Activated T-cell treated with anti-CD3 and anti-CD28 coated beads for 1 hour (primary cell): ENCODE data around the gene C10orf67.
"Not testable (repeated sequence)": the region's sequence is repeated elsewhere in the genome, so short reads cannot be mapped to it uniquely, and the experiment has no call there.

Experiments used
- DNase-seq: peaks from one replicate; pipeline ENCODE4 v3.0.0-alpha.2; 2020; ENCODE audit warnings: low read depth

Gene C10orf67

DNA sequence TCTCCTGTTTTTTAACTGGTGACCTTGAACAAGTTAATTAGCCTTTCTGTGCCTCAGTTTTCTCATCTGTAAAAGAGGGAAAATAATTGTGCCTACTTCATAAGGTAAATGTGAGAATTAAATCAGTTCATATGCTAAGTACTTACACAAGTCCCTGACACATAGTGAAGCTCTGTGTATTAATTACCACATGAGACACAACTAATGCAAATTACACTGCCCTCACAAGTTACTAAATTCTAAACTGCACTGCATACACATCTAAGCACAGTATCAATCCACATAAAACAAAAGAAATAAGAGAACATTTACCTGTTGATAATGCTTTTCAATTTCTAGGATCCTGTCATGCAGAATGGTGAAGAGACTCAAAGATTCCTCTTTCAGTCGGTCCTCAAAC, 22.5 kb downstream of the C10orf67 start:
- no peak for DNase-seq

DNA sequence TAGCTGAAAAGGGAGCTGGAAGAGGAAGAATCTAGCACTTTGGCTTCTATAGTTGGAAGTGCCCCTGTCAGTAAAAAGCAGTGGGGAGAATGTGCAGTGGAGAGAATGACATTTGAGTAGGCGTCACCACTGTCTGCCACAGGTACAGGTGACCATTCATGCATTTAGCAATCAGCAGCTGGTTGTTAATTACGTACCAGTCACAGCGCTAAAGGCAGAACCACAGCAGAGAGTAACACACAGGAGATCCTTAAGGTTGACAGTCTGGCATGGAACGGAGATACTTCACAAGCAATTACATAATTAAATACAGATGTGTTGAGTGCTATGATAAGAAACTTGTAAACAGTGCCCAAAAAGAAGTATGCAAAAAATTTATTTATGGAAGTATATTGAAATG, 24.8 kb downstream of the C10orf67 start:
- DNase-seq: no peak

DNA sequence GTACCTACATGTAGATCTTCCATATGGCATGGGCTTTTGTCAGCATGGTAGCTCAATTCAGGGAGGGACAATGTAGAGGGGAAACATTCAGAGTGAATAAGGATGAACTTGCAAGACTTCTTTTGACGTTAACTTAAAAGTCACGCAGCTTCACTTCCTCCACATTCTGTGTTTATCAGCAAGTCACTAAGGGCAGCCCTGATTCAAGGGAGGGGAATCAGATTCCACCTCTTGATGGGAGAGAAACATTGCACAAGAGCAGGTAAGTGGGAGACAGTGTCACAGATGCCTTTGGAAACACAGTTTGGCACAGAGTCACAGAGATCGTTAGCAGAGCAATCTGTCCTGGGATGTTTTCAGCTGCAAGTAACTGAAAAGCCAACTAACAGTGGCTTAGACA, 26.2 kb downstream of the C10orf67 start:
- DNase-seq: no peak

DNA sequence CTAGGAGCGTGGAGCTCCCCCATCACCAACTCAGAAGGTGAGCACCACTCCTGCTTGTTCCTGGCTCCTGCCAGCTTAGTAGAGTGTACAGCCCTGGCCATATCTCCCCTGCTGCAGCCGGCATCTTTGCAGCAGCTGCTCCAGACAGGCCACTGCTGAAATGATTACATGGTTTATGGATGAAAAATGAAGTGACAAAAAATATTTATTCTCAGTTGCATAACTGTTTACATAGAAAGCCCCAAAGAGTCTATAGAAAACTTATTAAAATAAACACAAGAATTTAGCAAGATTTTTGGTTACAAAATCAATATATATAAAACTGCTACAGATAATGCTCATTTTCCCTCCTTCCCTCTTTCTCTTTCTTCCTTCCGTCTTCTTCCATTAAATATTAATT, 27.2 kb downstream of the C10orf67 start:
- no peak for DNase-seq

DNA sequence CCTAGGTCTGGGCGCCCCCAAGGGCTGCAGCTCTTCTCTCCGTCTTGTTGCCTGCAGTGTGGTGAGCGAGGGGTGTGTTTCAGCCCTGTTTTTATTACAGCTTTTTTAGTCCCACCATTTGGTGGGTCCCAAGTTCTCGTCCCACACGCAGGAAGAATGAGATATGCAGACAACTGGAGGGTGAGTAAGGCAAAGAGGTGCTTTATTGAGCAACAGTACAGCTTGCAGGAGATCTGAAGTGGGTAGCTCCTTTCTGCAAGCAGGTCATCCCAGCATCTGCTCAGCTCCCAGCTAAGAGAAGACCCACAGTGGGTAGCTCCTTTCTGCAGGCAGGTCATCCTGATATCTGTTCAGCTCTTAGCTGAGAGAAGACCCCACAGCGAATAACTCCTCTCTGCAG, 28.2 kb downstream of the C10orf67 start:
- no peak for DNase-seq

DNA sequence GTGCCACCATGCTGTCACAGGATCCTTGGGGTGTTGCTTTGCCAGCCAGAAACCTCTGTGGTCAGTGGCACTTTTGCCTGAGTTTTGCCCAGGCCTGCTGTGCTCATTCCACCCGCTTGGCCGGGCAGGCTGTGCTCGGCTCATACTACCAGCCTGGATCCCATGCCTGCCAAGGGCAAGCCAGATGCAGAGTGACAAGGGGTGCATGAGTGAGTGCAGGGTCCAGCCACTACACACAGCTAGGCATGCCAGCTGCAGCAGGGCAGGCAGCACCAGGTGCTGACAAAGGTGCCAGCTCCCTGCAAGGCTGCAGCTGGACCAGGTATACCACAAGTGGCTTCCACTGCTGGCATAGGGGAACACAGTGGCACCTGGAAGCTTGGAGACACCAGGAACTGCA, 28.6 kb downstream of the C10orf67 start:
- DNase-seq: no peak

DNA sequence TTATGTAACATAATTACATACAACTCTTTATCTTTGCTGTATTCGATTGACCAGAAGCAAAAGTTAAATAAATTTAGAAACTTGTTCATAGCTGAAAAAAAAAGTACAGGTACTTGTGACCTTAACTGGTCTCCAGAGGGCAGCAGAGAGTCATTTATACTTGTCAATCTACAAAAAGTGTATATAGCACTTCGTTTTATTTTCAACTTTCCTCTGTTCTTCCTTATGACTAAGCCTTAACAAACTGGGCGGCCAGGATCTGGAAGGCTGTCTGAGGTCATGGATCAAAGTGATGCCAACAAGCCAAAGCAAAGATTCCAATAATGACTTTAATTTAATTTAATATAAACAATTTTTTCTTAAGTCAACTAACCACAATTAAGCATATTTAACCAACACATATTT, 29.8 kb downstream of the C10orf67 start:
- peak; percentile 36 for DNase-seq

DNA sequence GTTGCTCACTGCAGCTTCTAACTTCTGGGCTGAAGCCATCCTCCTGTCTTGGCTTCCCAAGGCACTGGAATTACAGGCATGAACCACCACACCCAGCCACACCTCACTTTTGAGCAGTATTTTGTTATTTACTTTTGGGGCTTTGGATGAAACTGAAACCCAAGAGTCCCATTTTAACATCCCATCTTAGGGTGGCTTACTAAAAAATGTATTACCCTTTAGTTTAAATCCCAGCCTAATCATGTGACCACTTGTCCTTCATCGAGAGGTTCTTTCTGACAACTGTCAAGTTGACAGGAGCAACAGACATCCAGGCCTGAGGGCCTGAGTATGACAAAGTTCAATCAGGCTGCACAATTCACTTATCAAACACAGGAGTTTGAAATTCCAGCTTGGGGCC, 33.6 kb downstream of the C10orf67 start:
- no peak for DNase-seq

DNA sequence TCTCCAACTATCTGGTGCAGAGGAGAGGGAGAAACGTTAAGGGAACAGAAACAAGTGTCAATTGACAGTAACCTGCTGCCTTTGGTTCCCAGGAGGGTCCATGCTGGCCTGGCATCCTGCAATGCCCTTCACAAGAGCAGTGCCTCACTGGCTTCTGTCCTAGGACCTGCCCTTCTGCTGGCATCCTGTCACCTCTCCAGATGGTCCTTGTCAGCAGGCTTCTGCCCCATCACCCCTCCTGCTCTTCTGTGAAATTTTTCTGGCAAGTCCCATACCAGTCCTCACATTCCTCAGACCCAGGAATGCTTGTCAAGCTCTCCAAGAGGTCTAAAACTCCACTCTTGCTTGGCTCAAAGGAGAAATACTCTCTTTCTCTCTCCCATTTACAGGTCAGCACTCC, 34.2 kb downstream of the C10orf67 start:
- no peak for DNase-seq

DNA sequence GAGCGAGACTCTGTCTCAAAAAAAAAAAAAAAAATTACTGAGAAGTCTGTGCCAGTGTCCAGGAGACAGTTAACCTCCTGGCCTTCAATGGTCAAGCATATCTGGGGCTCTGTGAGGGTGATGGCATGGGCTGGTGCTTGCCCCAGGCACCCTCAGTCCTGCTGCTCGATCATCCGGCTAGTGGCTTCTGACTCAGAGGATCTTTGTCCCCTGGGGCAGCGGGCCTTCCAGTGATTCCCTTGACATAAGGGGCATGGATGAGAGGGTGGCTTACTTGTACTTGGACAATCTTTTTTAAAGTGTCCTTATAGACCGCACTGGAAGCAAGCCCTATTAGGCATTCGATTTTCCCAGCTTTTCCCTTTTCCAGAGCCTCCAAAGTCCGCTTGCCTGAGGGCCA, 44.6 kb downstream of the C10orf67 start:
- not testable (repeated sequence) for DNase-seq

DNA sequence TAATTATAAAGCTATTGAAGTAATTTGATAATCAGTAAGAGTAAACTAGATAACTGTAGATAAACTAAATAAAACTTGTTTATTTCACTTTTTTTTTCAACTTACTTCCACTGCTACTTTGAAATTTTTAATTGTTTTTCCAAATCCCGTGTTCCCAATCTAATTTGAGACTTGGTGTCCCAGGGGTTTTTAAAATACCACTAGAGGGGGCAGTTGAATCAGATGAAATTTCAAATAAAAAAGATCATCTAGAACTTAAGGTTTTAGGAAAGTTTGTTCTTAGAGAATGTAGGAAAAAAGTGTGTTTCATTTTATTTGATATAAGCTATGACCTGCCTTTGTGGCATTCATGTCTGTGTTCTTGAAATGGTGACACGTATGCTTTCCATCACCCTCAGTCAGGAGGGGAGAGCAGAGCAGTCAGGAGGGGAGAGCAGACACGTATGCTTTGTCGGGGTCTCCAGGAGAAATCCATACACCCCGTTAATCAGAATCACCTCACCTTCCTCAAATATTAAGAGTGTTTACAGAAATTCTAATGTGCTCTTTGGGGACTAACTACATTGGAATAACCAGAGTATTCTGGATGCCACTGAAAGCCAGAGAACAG, 49.9 kb downstream of the C10orf67 start:
- DNase-seq: no peak

DNA sequence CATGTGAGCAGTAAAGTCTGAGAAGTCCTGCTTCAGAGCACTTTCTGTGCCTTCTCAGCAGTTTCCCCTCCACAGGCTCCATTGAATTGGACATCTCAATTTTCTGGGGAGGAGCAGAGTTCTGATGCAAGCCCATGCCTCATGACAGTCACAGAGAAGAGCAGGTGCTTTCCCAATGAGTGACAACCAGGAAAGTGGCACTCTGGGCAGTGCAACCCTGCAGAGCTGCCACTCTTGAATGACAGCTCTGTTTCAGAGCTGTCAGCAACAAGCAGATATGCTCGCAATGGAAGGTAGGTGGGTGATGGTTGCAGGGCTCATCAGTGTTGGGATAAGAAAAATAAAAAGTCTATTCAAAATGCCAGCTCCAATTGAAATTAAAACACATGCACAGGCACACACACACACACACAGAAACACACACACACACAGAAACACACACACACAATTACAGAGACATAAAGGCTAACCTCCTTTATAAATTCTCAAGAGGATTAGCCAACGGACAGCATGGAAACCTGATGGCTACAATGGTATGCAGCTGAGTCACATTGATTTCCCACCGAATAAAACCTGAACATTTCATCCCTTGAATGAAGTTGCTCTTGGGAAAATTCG, 50.5 kb downstream of the C10orf67 start:
- DNase-seq: no peak

DNA sequence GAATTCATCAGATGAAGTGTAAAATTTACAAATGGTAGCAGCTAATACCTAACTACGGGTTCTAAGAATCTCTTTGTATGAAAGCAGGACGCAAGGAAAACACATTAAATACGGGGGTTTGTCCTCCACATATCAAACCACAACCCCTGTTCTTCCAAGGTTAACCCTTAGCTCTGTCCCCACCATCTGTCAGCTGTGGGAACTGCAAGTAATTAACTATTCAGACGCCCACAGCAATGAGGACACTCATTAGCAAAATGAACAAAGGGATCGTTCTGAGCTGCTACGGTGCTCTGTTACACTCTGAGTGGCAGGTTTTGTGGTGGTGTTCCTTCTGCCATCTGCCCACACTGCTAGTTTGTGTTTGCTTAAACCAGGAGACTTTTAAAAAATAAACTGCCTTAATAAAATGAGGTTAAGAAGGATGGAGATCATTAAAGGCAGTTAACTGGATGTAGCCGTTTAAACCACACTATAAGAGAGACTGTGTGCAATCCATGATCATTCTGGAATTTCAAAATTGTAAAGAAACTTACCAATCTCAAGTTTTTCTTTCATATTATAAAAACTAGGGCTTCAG, 51.4 kb downstream of the C10orf67 start:
- no peak for DNase-seq

DNA sequence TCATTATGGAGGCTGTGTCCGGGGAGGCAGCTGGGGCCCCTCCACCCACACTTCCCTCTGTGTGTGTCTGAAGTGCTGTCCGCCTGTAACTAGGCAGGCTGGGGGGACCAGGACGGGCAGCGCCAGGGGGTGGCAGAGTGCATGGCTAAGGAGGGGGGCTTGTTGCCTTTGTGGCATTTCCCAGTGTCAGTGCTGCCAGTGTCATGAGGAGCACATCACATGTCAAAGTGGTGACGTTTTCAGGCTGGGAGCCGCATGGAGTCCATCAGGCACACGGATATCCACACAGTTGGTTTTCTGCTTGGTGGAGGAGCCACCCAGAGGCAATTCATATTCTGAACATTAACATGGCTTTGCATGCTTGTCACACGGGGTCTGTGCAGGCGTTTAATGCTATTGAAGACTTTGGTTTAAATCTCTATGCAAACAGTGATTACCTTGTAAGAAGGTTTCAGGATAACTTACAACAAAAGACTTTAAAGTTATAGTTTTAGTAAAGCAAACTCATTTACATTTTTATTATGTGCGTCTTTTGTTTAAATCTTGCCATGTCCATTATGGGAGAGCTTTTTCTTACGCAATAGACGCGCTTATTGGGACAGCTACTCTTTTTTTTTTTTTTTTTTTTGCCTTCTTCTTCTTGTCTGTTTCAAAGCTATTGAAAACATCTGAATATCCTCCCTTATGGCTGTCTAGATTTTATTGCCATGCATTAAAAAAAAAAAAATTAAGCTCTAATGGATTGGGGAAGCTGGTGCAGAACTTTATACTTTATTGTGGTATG, 52.9 kb downstream of the C10orf67 start:
- DNase-seq: no peak

DNA sequence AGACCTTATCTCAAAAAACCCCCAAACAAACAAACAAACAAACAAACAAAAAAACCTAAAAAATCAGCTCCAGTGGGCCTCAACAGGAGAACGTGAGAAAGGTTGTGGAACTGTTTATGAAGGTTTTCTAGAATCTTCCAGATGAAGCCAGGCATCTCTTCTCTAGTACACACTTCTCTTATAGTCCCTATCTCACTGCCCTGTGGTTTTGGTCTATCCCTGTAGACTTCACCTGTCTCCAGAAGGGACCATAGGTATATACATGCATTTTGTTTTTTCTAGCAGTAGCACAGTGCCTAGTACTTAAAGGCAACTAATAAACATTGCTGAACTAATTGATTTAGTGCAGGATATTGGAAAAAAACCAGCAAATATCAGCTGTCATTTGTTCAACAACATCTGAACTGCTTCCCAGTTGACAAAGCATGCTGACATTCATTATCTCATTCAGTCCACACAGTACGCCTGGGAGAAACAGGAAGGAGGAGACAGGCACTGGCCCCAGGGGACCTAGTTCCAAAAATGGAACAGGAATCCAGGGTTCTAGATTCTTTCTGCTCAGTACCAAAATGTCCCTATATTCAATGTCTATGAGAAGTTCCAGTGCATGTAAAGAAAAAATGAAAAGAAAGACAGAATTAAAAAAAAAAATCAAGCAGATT, 59.8 kb downstream of the C10orf67 start:
- DNase-seq: no peak

DNA sequence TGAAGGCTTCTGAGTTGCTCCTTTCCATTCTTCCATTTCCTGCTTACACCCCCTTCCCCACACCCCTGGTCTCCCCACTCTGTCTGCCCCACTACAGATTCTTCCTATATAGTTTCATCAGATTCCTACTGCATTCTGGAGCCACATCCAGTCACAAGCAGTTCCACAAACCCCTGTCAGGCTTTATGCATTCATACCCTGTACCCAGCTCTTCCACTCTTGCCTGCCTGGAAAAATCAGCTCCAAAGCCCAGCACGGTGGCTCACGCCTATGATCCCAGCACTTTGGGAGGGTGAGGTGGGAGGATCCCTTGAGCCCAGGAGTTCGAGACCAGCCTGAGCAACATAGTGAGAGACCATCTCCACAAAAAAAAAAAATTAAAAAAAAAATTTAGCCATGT, 60.4 kb downstream of the C10orf67 start:
- no peak for DNase-seq

DNA sequence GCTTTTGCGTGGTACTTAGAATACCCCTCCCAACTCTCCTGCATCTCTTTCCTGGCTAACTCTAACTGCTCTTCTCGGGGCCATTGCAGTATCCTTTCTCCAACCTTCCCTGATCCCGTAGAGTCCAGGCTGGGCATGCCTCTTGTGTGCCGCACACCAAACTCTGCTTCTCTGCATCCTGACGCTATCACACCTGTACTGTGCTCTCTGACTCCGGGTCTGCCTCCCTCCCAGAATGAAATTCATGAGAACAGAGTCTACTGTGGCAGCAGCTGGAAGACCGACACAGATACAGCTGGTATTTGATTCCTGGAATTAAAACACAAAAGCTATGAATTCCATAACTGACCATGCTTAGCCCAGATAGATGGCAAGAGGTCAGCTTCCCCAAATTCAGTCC, 60.9 kb downstream of the C10orf67 start:
- no peak for DNase-seq

DNA sequence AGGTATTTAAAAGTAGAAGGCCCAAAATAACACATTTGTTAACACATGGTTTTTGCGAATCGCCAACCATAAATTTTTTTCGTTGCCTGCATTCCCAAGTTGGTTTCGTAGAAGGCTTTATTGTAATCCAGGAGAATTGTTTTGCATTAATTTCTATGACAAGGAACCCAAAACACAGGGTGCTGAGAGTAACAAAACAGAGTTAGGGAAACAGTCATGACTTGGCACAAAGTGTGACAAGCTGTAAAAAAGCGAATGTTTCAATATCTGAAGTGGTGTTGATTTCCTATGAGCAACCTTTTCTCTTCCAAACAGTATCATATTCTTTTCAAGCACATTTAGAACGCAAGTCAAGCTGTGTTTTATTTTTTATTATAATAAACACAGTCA, 63.6 kb downstream of the C10orf67 start:
- DNase-seq: no peak

DNA sequence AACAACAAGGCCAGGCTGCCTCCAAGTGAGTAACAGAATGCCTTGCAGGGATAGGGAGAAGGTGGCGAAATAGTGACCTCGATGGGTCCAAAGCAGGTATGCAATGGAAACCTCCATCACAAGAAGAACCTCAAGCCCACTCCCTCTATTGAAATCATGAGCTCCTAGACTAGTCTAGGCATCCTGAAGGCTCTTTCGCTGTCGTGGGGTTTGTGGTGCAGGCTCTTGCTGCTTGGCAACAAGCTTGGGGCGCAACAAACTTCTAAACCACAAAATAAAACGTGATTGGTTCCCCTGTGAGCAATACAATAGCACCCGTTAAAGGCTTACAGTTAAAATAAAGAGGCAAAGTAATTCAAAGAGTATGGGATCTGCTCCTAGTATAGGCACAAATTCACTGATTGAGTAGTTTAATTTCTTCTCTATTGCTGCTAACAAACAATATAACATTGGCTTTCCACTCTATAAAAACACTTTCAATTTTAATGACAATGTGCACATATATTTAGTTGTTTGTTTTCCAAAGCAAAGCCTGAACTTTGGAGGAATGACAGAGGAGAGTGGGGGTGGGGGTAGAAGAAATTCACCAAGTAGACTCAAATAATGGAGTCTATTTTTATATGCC, 64.1 kb downstream of the C10orf67 start:
- DNase-seq: no peak

DNA sequence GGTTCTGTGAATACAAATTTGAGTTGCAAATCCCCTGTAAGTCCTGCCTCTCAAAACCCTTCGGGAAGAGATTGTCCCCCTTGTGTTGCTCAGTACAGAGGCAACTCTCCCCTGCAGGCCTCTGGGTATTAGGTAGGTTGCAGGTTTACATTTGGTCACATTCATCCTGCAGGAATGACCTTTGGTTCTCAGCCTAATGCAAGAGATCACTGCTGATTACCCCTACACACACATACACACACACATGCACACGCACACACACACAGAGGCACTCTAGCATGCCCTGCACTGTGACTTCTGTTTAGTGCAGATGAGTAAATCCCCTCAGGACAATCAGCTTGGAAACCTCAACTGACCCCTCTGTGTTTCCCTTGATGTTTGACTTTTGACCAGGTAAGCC, 69.2 kb downstream of the C10orf67 start:
- DNase-seq: no peak

DNA sequence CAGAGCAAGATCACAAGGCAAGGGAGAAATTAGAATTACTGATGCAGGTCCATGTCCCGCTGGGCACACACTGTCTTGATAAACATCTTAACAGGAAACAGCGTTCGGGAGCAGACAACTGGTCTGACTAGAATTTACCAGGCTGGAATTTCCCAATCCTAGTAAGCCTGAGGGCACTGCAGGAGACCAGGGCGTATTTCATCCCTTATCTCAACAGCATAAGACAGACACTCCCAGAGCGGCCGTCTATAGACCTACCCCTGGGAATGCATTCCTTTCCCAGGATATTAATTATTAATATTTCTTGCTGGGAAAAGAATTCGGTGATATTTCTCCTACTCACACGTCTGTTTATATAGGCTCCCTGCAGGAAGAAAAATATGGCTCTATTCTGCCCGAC, 70.4 kb downstream of the C10orf67 start:
- not testable (repeated sequence) for DNase-seq

DNA sequence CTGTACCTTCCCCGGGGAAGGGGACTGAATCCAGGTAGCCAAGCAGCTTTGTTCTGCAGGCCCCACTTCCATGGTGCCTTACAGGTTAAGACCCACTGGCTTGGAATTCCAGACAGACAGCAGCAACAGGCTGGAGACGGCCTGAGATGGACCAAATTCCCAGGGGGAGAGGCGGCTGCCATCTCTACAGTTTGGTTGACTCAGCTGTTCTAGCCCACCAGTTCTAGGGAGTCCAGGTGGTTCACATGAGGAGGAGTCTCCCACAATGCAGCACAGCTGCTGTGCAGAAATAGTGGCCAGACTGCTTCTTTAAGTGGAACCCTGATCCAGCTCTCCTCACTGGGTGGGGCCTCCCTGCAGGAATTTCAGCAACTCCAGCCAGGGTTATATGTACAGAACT, 74.1 kb downstream of the C10orf67 start:
- no peak for DNase-seq
